HFFc6 (cell line): ENCODE data around the gene WDR7. TPM values are rescaled to one million over a fixed set of nuclear protein-coding genes. Genes with fewer than 3 reads are reported as not detected.

Experiments
- DNase-seq: peaks from one replicate; pipeline ENCODE4 v3.0.0-alpha.2; 2018
- H3K27ac Mint-ChIP-seq: 2 replicates; pipeline ENCODE4 v1.8.0; 2020; ENCODE audit warnings: mild to moderate bottlenecking, mixed read lengths
- H3K27me3 Mint-ChIP-seq: 2 replicates; pipeline ENCODE4 v1.8.0; 2021; ENCODE audit warnings: mild to moderate bottlenecking, moderate library complexity, mixed read lengths; ENCODE audit not compliant: insufficient read depth
- H3K36me3 Mint-ChIP-seq: 2 replicates; pipeline ENCODE4 v1.8.0; 2021; ENCODE audit warnings: low read depth, mixed read lengths
- H3K4me1 Mint-ChIP-seq: 2 replicates; pipeline ENCODE4 v1.8.0; 2020; ENCODE audit warnings: low read depth, mixed read lengths
- H3K4me3 Mint-ChIP-seq: 2 replicates; pipeline ENCODE4 v1.8.0; 2020; ENCODE audit warnings: mild to moderate bottlenecking, moderate library complexity, mixed read lengths
- H3K9me3 Mint-ChIP-seq: 2 replicates; pipeline ENCODE4 v1.8.0; 2020; ENCODE audit warnings: mild to moderate bottlenecking, mixed read lengths
- total RNA-seq, 6 experiments: library from RNA; stranded (reverse); fragmentation: NEBNext Ultra II Directional; extraction: Animal tissue kit (Norgen Biotek cat#: 25700); gene quantifications; 2 replicates in 1 of 6; 3 replicates in 5 of 6; pipeline ENCODE4 v1.2.3, GENCODE V29; 2021
- TF ChIP-seq, protein P1 (sequence below): fragments of 200-600 bp; sonication (generic); IDR thresholded peaks from 2 replicates; pipeline ENCODE4 v1.5.0; 2021; ENCODE audit warnings: antibody characterized with exemption, mild to moderate bottlenecking

WDR7 gene
- total RNA-seq, 6 experiments from 2014 or later = 14.0 to 19.7 (median 16.6) TPM

DNA sequence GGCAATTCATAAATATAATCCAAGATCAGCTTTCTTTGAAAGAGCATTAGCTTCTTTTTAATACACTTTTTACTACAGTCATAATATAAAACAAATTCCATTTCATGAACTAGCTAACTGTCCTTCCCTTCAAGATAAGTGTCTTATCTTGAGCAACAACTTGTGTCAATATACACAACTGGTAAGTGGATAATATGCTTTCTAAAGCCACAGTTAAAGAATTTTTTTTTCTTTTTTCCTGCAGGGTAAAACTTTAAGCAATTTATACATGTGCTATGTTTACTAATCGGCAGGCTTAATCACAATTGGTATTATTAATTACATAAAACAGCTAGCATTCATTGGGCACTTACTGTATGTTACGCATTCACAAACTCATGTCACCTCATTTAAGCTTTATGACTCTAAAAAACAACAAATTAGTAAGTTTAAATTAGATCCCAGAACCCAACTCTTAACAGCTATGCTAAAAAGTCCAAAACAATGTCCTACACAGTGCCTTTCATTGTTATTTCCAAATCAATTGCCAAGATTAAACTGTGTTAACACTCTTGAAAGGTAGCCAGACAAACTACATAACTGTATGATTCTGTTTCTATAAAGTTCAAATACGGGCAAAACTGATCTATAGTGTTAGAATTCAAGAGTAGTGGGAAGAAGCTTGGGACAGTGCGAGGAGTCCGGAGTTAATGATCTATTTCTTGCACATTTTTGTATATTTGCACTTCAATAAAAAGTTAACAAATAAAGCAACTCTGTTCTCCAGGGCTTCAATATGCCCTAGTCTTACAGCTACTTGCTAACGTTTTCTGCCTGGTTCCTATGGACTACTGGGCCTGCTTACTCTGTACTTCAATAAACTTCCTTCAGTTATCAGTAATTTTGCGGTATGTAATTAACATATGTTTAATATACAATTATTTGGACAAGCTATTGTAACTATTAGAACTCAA is 18.8 kb upstream of the WDR7 start:
- H3K27me3 Mint-ChIP-seq = no peaks in the 10 kb centered on the region
- peaks cover 31% of the 10 kb centered on the region for H3K36me3 Mint-ChIP-seq
- no peak overlapping the region for H3K4me3 Mint-ChIP-seq
- H3K4me1 Mint-ChIP-seq = peaks cover 50% of the 10 kb centered on the region
- no peak overlapping the region for H3K27ac Mint-ChIP-seq
- DNase-seq = no peak
- no peaks in the 10 kb centered on the region for H3K9me3 Mint-ChIP-seq
- TF ChIP-seq, protein P1, sequence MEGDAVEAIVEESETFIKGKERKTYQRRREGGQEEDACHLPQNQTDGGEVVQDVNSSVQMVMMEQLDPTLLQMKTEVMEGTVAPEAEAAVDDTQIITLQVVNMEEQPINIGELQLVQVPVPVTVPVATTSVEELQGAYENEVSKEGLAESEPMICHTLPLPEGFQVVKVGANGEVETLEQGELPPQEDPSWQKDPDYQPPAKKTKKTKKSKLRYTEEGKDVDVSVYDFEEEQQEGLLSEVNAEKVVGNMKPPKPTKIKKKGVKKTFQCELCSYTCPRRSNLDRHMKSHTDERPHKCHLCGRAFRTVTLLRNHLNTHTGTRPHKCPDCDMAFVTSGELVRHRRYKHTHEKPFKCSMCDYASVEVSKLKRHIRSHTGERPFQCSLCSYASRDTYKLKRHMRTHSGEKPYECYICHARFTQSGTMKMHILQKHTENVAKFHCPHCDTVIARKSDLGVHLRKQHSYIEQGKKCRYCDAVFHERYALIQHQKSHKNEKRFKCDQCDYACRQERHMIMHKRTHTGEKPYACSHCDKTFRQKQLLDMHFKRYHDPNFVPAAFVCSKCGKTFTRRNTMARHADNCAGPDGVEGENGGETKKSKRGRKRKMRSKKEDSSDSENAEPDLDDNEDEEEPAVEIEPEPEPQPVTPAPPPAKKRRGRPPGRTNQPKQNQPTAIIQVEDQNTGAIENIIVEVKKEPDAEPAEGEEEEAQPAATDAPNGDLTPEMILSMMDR = no peak

- H3K4me3 Mint-ChIP-seq = peak overlapping the region; percentile 100; the same call in 1 of the 2 replicates
- TF ChIP-seq, protein P1 = no peak
- no peak overlapping the region for H3K27ac Mint-ChIP-seq
- peaks cover 4% of the 10 kb centered on the region; the same call in 1 of the 2 replicates for H3K27me3 Mint-ChIP-seq
- peaks cover 11% of the 10 kb centered on the region for H3K9me3 Mint-ChIP-seq
- peaks cover 46% of the 10 kb centered on the region for H3K4me1 Mint-ChIP-seq
- H3K36me3 Mint-ChIP-seq = peaks cover 58% of the 10 kb centered on the region
- DNase-seq = no peak
Measured at GRCh38 chr18:56635007-56635406, 16.2 kb upstream of the WDR7 start.

- DNase-seq = no peak
- TF ChIP-seq, protein P1 = no peak
- peaks cover 58% of the 10 kb centered on the region for H3K36me3 Mint-ChIP-seq
- peaks cover 11% of the 10 kb centered on the region for H3K9me3 Mint-ChIP-seq
- peak overlapping the region; percentile 99 for H3K27ac Mint-ChIP-seq
- peaks cover 4% of the 10 kb centered on the region; the same call in 1 of the 2 replicates for H3K27me3 Mint-ChIP-seq
- H3K4me3 Mint-ChIP-seq = peak overlapping the region; percentile 100
- peaks cover 59% of the 10 kb centered on the region for H3K4me1 Mint-ChIP-seq
Measured at GRCh38 chr18:56637176-56637575, 14.0 kb upstream of the WDR7 start.

DNA sequence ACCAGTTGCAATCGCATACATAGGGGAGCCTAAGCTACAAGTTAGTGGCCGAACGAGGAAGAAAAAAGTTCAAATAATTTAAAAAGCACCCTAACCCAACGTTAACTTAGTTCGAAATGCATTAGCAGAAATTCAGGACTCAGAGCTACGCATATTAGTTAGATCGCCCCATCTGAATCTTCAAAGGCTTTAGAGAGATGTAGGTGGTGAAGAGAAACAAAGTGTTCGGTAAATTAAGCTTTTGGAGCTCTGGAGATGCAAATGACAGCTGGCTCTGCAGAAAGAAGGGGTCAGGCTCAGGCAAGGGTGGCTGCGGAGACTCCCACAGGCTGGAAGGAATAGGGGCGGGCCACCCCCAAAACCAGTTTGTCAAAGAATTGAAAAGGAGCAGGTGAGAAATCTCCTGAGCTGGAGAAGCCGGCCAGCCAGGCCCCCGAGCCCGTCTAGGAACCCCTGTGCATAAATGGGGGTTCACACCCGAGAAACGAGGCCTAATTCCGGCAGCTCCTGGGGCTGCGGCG is 13.4 kb upstream of the WDR7 start:
- peaks cover 11% of the 10 kb centered on the region for H3K9me3 Mint-ChIP-seq
- H3K36me3 Mint-ChIP-seq = peaks cover 53% of the 10 kb centered on the region
- H3K4me3 Mint-ChIP-seq = peak overlapping the region; percentile 100
- H3K27me3 Mint-ChIP-seq = peaks cover 4% of the 10 kb centered on the region
- no peak for DNase-seq
- H3K4me1 Mint-ChIP-seq = peaks cover 63% of the 10 kb centered on the region
- peak overlapping the region; percentile 99 for H3K27ac Mint-ChIP-seq
- TF ChIP-seq, protein P1 = no peak

DNA sequence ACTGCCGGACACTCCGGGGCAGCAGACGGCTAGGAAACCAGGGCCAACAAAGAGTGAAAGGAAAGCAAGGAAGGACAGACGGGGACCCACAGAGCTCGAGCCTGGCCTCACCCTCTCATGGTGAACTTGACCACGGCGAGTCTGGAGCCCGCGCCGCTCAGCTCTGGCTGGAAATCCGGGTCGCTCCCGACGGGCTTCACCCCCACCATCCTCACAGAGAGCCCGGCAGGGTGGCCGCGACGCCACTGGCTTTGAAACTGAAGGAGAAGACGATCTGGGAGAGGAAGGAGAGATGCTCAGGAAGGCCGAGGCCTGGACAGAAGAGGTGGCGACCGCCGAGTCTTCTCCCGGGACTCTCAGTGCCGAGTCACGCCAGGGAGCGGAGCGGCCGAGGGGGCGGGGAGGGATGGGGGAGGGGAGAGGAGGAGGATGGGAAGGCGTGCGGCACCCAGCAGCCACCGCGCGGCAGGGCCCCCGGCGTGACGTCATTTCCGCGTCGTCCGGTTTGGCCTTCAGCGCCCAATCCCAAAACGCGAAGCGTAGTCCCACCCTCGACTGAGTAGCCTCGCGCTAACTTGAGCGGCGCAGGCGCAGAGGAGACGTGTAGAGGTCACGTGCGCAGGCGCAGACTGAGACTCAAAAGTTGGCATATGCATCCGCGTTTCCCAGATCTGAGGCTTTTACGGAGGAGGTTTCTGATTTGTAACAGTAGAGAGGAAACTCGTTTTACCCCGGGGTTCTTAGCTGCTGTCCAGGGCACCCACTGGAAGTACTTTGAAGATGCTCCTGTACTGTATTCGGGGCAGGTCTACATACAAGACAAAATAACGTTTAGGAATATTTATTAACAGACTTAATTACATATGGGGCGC is 12.7 kb upstream of the WDR7 start, which contains the start of gene TXNL1:
TSS of gene TXNL1 (minus strand) at position 361 of the 872 bp plus-strand sequence. CDS start at position 209, 152 bp downstream.
- peak within 1 kb of the TSS; percentile 100 for H3K4me3 Mint-ChIP-seq
- peaks cover 63% of the 10 kb centered on the region for H3K4me1 Mint-ChIP-seq
- DNase-seq = peak; percentile 97
- H3K36me3 Mint-ChIP-seq = peaks cover 46% of the 10 kb centered on the region
- TF ChIP-seq, protein P1 = no peak
- H3K27ac Mint-ChIP-seq = peak within 1 kb of the TSS; percentile 99
- H3K27me3 Mint-ChIP-seq = peaks cover 4% of the 10 kb centered on the region
- peaks cover 11% of the 10 kb centered on the region for H3K9me3 Mint-ChIP-seq
